AG04450 (cell line): ENCODE data around the gene TMTC1. TPM values are rescaled to one million over a fixed set of nuclear protein-coding genes. Genes with fewer than 3 reads are reported as not detected.
"Not testable (repeated sequence)": the region's sequence is repeated elsewhere in the genome, so short reads cannot be mapped to it uniquely, and the experiment has no call there.

Experiments
- CTCF ChIA-PET: fragments of 300-600, 350-600 bp; formaldehyde crosslinking; extraction: SDS; loops from one replicate; lab custom pipeline; 2022; ENCODE audit warnings: antibody characterized with exemption, inconsistent platforms; lab: Charles Lee
- POLR2A ChIA-PET: fragments of 350-600 bp; formaldehyde crosslinking; extraction: SDS; loops from one replicate; lab custom pipeline; 2021; ENCODE audit warnings: antibody characterized with exemption, inconsistent platforms; lab: Yijun Ruan, JAX
- DNase-seq: peaks from one replicate; pipeline ENCODE4 v3.0.0-alpha.2; 2011; ENCODE audit warnings: low read depth, low spot score
- H3K27ac ChIP-seq: one replicate; pipeline ENCODE4 v1.5.1; 2012; ENCODE audit warnings: low read depth, low read length, control low read depth
- H3K27me3 ChIP-seq: one replicate; pipeline ENCODE4 v1.6.0; 2012; ENCODE audit warnings: low read length; ENCODE audit not compliant: control insufficient read depth, insufficient read depth
- H3K4me3 ChIP-seq: 2 replicates; pipeline ENCODE4 v1.5.1; 2011; ENCODE audit warnings: mild to moderate bottlenecking, low read depth, low read length, control low read depth
- H3K9me3 ChIP-seq: 2 replicates; pipeline ENCODE4 v1.5.1; 2012; ENCODE audit warnings: low read length; ENCODE audit not compliant: control insufficient read depth, insufficient read depth
- polyA plus RNA-seq: library from polyadenylated mRNA; depleted of rRNA; stranded (reverse); fragments of >200 nt; gene quantifications from 2 replicates; pipeline ENCODE4 v1.2.3, GENCODE V29; 2011
- TF ChIP-seq, protein P1 (sequence below): IDR thresholded peaks from 2 replicates; pipeline ENCODE4 v1.5.1; 2011; ENCODE audit warnings: low read depth, low read length, control low read depth, inconsistent platforms

The TMTC1 gene
- polyA plus RNA-seq, 1 experiment = 66.8 TPM

DNA sequence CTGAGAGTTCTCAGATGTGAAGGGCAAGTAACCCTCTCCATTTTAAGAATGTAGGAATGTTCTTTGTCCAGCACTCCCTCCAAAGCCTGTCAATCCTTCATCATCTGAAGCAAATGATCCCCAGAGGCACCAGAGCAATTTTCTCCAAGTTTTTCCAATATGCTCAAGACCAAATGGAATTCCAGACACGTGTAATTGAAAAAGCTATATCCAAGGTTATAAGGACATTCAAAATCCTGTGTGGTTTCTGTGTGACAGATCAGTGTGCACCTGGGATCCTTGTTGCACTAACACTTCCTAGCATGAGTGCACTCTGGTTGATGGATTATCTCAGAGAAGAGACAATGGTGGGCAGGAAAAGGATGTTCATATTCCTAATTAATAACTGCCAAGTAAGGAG lies 220.7 kb downstream of the TMTC1 start:
- CTCF ChIA-PET = no interaction called here

DNA sequence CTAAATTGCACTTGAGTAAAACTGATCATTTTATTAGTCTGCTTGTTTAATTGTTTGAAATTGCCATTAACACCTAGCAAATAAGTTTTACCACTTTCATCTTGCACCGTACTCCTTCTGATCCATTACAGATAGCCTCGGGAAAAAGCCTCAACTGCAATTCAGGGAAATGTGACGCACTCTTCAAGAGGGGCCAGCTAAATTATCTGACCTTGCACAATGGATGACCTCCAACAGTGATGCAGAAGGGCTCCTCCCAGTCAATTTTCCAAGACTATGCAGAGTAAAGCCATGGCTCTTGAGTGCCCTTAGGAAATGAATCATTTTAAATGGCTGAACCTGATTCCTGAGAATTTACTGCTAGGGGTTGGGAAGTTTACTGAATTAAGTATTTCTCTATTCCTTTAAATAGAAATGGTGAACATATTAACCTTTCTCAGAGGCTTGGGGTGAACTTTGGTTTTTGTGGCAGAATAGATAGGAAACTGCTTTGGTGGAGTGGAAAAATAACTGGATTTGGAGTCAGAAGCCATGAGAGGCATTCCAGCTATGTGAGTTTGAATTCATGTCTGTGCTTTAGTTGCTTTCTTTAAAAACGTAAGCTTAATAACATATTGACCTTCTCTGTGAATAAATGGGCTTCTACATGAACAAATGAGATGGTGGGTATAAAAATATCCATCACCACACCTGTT lies 221.5 kb downstream of the TMTC1 start:
- ChIA-PET POLR2A (no interaction called here), CTCF (no interaction called here)
- TF ChIP-seq, protein P1, sequence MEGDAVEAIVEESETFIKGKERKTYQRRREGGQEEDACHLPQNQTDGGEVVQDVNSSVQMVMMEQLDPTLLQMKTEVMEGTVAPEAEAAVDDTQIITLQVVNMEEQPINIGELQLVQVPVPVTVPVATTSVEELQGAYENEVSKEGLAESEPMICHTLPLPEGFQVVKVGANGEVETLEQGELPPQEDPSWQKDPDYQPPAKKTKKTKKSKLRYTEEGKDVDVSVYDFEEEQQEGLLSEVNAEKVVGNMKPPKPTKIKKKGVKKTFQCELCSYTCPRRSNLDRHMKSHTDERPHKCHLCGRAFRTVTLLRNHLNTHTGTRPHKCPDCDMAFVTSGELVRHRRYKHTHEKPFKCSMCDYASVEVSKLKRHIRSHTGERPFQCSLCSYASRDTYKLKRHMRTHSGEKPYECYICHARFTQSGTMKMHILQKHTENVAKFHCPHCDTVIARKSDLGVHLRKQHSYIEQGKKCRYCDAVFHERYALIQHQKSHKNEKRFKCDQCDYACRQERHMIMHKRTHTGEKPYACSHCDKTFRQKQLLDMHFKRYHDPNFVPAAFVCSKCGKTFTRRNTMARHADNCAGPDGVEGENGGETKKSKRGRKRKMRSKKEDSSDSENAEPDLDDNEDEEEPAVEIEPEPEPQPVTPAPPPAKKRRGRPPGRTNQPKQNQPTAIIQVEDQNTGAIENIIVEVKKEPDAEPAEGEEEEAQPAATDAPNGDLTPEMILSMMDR = no peak
- DNase-seq = no peak
- no peak overlapping the region for H3K4me3 ChIP-seq
- H3K27ac ChIP-seq = no peak overlapping the region
- no peaks in the 10 kb centered on the region for H3K9me3 ChIP-seq
- no peaks in the 10 kb centered on the region for H3K27me3 ChIP-seq

More for the DNA sequence above, 220.7 kb downstream of the TMTC1 start:
- H3K27ac ChIP-seq = no peak overlapping the region
- H3K9me3 ChIP-seq = no peaks in the 10 kb centered on the region
- no peak for DNase-seq
- no peaks in the 10 kb centered on the region for H3K27me3 ChIP-seq
- TF ChIP-seq, protein P1 = no peak
- POLR2A ChIA-PET = no interaction called here
- H3K4me3 ChIP-seq = no peak overlapping the region

DNA sequence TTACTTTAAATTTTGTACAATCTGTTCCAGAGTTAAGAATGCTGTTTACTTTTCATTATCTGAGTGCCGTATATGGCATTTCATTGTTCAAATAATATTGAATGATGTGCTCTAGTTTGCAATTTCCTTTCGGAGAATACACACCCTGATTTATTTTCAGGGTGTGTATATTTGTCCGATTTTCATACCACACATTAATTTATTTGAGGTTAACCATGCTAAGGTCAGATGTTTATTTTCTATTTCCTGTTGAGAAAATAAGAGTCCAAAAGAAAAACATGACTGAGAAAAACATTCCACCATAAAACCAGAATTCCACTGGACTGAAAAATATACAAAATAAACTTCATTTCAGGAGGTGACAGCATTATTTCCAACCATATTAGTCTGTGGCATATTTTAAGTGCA lies 222.1 kb downstream of the TMTC1 start:
- Histone ChIP-seq H3K27ac (no peak overlapping the region), H3K4me3 (no peak overlapping the region), H3K9me3 (no peaks in the 10 kb centered on the region), H3K27me3 (no peaks in the 10 kb centered on the region)
- ChIA-PET POLR2A (no interaction called here), CTCF (no interaction called here)
- DNase-seq = no peak
- TF ChIP-seq, protein P1 = no peak

DNA sequence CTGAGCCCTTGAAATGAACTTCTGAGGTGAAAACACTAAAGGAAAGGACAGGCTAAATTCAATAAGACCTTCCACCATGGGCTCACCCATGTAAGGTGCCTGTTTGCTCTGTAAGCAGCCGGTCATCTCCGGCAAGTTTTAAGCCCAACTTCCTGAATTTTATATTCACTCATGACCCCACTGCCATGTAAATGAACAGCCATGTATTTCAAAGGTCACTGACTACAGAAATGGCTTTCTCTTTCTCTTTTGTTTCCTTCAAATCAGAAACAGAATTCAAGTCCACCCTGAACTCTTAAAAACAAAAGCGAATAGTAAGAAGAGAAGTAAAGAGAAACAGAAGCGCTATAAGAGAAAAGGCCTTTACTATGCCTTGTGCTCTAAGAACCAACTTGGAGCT lies 224.5 kb downstream of the TMTC1 start:
- POLR2A ChIA-PET = no interaction called here

DNA sequence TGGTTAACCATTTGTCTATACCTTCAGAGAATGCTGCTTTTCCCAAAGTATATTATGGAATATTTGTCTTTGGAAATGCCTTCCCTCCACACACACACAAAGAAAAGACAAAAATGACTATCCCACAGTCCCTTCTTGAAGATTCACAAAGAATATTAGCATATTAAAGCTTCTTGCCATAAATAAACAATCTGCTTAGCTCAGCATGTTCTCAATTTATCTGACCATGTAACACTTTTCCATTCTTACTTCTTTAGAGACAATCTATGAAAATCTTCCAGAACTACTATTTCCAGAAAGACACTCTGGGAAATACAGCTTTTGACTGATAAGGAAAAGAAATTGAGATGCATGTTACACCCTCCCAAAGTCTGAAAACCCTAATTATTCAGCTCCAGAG lies 227.4 kb downstream of the TMTC1 start:
- CTCF ChIA-PET = interaction anchor here (0.6 kb wide), 1 partner anchor 1289 kb away, joined by 3 read pairs; no protein-coding TSS in a partner anchor
- H3K4me3 ChIP-seq = no peak overlapping the region
- no peaks in the 10 kb centered on the region for H3K9me3 ChIP-seq
- no peak for DNase-seq
- no peak overlapping the region for H3K27ac ChIP-seq
- POLR2A ChIA-PET = no interaction called here
- TF ChIP-seq, protein P1 = no peak
- H3K27me3 ChIP-seq = no peaks in the 10 kb centered on the region

More for the DNA sequence above, 224.5 kb downstream of the TMTC1 start:
- no peak overlapping the region for H3K27ac ChIP-seq
- H3K9me3 ChIP-seq = no peaks in the 10 kb centered on the region
- H3K4me3 ChIP-seq = no peak overlapping the region
- TF ChIP-seq, protein P1 = no peak
- CTCF ChIA-PET = interaction anchor here (0.6 to 1.1 kb wide), 2 partner anchors 29 to 1101 kb away, joined by 3 to 5 read pairs; no protein-coding TSS in a partner anchor
- DNase-seq = no peak
- H3K27me3 ChIP-seq = no peaks in the 10 kb centered on the region

DNA sequence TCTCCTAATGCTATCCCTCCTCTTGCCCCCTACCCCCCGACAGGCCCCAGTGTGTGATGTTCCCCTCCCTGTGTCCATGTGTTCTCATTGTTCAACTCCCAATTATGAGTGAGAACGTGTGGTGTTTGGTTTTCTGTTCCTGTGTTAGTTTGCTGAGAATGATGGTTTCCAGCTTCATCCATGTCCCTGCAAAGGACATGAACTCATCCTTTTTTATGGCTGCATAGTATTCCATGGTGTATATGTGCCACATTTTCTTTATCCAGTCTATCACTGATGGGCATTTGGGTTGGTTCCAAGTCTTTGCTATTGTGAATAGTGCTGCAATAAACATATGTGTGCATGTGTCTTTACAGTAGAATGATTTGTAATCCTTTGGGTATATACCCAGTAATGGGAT lies 228.3 kb downstream of the TMTC1 start:
- H3K9me3 ChIP-seq, H3K4me3 ChIP-seq, DNase-seq, CTCF ChIA-PET, H3K27ac ChIP-seq, POLR2A ChIA-PET, H3K27me3 ChIP-seq: not testable (repeated sequence)
